NK-92 treated with Interleukin-12 subunit alpha and Interleukin-12 subunit beta, amount 100 ng/mL, for 24 hours (cell line): ENCODE measurements around the gene SETBP1.

Experiments
- DNase-seq: peaks from one replicate; lab custom pipeline; 2025; lab: John Stamatoyannopoulos, UW

Gene SETBP1

GRCh38 chr18:44842588-44843412 is 162.1 kb downstream of the SETBP1 start:
- no peak for DNase-seq

- no peak for DNase-seq
Observed at GRCh38 chr18:44844486-44844885, 163.8 kb downstream of the SETBP1 start.

DNA sequence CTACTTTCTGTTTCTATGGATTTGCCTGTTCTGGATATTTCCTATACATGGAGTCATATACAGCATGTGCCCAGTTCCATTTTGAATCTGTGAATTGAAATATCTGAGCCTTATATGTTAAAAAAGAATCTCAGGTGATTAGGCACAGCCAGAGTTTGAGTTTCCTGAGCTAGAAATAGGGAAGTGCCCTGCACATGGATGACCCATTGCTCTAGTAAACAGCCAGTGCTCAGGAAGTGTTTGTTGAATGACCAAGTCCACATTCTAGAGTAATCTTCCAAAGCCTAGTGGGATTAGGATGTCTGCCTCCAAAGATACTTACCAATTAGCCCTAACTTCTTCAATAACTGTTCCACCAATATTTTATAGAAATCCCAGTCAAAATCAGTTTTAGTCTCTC is 165.8 kb downstream of the SETBP1 start:
- DNase-seq, result no peak

DNA sequence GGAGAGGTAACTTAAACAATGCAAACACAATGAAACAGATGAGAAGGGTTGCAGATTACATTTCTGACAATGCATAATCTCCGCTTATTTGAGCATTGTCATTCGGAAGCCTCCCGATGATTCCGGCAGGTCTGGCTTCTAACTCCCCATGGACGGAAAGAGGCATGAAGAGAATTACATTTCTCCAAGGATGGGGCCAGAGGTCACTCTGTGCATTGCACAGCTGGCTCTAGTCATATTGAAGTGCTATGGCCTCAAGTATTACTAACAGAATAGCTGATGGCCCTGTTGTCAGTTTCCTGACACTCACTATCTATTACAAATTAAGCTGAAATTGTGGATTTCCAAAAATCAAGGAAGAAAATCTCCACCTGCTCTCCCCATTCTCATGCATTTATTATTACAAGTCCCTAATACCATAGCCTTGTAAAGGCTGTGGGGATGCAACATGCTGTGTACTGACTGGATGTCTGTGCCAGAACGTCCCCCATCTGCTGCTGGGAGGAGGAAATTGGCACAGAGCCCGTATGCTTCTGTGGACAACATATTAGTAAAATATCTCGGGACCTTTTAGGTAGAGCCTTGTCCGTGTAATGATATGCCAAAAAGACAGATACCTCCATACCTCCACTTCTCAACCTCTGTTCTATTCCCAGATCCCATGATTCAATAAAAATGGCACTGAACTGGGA is 168.1 kb downstream of the SETBP1 start:
- no peak for DNase-seq

DNA sequence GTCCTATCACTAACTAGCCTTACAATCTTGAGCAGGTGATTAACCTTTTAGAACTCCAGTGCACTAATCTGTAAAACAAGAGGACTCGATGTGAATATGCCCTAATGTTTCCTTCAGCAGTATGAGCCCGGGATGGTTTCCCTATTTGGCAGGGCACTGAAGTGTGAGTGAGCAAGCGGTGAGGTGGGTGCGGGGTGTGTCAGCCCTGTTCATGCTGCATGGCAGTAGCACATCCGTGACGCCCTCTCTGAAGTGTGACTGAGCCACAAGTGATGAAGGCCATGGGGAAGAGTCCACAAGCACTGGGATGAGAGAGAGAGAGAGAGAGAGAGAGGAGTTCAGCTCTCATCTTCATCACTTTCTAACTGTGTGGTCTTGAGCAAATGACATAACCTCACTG is 168.7 kb downstream of the SETBP1 start:
- DNase-seq, result no peak

- DNase-seq, result no peak
Observed at GRCh38 chr18:44850001-44850400, 169.3 kb downstream of the SETBP1 start.

DNA sequence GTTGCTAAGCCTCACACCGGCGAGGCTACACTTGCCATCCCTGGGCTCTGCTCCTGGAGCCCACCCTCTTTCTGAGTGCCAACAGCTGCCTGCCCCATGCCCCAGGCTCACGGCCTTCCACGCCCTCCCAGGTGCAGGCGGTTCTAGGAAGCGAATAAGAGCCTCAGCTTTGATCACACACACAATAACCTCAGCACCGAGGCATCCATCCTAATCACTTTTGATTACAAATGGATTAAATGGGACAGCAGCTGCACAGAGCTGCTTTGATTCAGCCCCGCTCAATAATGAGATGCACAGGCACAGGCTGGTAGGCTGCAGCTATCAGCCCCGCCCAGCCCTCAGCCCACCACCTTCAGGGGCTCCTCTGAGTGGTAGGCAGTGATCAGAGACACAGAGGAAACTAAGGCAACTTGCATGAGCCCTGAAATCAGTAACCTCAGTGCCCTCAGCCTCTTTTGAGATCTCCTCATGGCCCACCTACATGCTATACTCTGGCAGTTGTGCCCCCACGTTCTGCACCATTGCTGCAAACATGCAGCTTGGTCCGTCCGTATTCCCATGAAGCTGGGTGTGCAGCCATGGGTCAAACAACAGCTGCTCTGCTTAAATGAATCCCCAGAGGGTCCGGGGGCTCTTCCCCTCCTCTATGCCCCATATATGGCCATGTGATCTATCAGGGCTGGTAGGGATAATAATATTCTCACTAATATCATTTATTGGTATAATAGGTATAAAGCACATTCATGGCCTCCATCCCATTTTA is 171.4 kb downstream of the SETBP1 start:
- DNase-seq, result no peak

DNA sequence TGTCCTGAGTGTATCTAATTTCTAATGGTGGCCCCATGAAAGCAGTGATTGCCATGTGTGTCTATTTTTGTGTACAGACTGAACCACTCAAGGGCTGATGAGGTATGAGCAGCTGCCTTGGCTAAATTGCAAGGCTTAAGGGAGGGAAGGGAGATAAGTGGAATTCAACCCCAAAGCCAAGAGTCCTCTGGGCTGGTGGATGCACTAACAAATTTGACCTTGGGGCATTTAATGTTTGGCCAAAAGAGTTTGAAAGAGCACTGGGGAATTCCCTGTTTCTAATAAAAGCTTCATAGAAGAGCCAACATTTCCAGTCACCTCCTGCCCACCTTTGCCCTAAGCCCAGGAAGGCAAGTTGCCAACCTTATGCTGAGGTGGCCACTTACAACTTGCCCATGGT is 172.1 kb downstream of the SETBP1 start:
- no peak for DNase-seq

DNA sequence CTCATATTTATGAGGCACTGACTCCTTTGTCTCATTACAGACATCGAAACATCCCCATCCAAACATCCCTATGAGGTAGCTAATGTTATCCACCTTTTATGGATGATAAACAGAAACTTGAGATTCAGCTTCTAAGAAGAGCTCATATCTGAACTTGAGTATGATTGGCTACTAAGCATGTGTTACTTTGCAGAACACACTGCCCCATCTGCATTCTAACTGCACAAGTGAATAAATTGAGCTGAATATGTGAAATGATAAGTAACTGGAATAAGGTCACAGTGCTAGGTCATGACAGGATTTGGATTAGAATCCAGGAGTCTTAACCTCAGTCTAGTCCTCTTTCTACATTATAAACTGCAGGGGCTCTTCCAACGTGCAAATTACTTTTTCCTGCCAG is 172.7 kb downstream of the SETBP1 start:
- no peak for DNase-seq

- no peak for DNase-seq
Observed at GRCh38 chr18:44855681-44856080, 175.0 kb downstream of the SETBP1 start.

- DNase-seq, result no peak
Observed at GRCh38 chr18:44856157-44856556, 175.5 kb downstream of the SETBP1 start.

GRCh38 chr18:44857081-44857480 is 176.4 kb downstream of the SETBP1 start:
- no peak for DNase-seq

DNA sequence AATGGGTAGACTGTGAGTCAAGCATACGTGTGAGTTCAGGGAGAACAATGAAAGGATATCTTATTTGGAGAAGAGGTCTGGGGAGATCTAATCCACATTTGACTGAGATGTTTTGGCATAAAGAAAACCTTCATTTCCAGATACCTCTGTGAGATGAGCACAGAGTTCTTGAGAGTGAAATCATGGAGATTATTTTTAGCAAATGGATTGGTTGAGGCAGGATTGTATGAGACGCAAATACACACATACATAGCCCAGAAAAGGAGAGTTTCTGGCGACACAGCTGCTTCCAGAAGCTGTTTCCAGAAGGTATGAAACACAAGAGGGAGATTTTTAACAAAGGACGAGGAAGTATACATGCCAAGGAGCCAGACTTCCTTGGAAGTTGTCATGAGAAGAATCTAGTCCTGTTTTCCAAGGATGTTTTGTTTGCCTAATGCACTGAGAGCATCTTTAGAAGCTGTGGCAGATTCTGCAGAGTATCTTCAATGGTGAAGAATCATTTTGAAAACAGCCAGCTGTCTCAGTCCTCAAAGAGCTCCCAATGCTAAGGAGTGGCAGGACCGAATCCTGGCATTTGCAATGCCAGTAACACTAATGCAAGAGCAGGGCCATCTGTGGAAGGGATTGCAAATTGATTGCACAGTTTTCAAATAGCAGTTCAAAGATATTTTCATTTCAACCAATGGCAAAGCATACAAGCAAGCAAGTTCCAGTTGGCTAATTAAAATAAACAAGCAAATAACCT is 177.2 kb downstream of the SETBP1 start:
- no peak for DNase-seq

DNA sequence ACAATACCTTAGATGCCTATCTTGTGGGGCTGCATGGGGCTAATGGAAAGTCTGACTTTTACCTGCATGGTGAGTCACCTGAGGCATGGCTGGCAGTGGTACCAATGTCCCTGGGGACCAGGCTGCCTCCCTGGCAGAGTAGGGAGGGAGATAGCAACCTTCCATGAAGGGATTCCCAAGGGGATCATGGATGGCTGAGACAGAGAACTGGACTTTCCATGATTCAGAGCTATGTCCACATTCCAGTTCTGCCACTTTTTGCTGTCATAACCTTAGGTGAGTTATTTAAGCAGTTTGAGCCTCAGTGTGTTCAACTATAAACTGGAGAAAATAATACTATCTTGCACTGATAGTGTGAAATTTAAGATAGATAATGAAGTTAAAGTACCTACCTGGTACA is 178.6 kb downstream of the SETBP1 start:
- no peak for DNase-seq

DNA sequence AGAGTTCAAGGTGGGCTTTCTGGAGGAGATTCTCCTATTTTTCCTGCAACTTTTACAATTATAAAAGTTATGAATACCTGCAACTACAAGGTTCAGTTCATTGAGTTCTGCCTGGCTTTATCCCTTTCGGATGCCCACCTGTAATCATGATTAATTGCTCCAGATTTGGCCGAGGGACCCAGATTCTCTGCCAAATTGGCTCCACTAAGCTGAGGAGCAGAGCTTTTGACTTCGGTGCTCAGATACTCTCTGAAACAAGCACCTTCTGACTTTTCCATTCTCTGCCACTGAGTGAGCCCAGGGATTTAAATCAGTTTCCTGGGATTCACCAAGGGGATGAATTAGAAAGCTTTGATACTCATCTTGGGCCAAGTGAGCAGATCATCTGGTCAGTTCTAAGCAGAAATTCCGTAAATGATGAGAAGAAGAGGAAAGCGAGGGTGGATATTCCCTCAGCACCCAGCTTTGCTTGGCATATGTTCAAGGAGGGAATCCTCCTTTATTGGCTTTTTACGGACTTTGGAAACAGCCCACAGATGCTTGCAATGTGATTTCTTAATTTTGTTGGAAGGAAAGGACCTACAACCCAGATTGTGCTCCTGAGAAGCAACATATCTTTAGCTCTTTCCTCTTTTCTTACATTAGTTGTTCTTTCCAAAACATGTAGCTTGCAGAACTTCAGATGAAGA is 179.2 kb downstream of the SETBP1 start:
- DNase-seq, result no peak

GRCh38 chr18:44862112-44862511 is 181.4 kb downstream of the SETBP1 start:
- no peak for DNase-seq

DNA sequence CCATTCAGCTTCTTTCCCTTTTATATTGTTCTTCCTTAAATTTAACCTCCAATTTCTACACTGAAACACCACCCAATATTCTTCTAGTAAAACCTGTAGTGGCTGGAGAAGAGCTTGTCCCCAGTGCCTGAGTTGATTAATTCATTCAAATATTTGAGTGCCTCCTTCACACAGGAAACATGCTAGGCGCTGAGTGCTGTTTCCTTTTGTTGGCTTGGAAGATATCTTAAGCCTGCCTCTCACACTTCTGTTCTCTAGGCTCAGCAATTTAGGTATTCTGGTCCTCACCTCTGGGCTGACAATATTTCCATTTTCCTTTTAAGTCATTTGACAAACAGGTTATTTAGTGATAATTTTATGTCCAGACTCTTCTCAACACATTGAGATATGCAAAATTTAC is 185.4 kb downstream of the SETBP1 start:
- no peak for DNase-seq

DNA sequence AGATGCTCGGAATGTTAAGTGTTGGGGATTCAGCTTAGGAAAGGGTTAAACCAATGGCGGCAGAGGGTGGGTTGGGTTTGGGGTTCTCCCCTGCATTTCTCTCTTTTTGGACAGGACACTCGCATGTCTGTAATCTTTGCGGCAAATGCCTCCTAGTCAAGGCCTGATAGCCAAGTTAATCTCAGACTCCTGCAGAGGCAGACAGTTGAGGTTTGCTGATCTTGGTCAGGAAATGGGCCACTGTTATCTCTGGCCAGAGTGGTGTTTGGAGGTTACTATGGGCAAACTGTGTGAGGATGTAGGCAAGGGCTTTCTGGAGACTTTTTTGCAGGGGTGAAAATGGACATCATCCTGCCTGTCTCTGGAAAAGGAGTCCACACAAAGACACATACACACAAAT is 188.8 kb downstream of the SETBP1 start:
- DNase-seq, result no peak

- no peak for DNase-seq
Observed at GRCh38 chr18:44870631-44871502, 190.2 kb downstream of the SETBP1 start.

GRCh38 chr18:44871771-44872170 is 191.1 kb downstream of the SETBP1 start:
- no peak for DNase-seq

GRCh38 chr18:44876024-44876423 is 195.3 kb downstream of the SETBP1 start:
- no peak for DNase-seq
